CD14-positive monocyte (primary cell): ENCODE data around the gene PITPNC1. TPM values are rescaled to one million over a fixed set of nuclear protein-coding genes. Genes with fewer than 3 reads are reported as not detected.

Experiments used
- DNase-seq, 3 donors: peaks; one replicate each; pipeline ENCODE4 v3.0.0-alpha.2; 2011 to 2022
- H2AFZ ChIP-seq: 2 replicates; pipeline ENCODE4 v1.6.0; 2012; ENCODE audit warnings: mild to moderate bottlenecking, low read depth, low read length, inconsistent platforms; ENCODE audit not compliant: insufficient read depth, poor library complexity, severe bottlenecking
- H3K27ac ChIP-seq, 2 donors: 1 replicate in 1 of 2; 2 replicates in 1 of 2; pipeline ENCODE4 v1.5.1; 2012 to 2013; ENCODE audit warnings: low read length in 2 of 2, control low read depth in 1 of 2, inconsistent platforms in 1 of 2, low read depth in 1 of 2, mild to moderate bottlenecking in 1 of 2
- H3K27me3 ChIP-seq, 2 donors: one replicate each; pipeline versions ENCODE4 v1.6.0 to v1.6.1; 2011 to 2013; ENCODE audit warnings: low read length in 2 of 2; ENCODE audit not compliant: control insufficient read depth in 2 of 2, insufficient read depth in 2 of 2
- H3K36me3 ChIP-seq, 2 donors: replicated peaks in 1 of 2; 1 replicate in 1 of 2; 2 replicates in 1 of 2; pipeline versions ENCODE4 v1.5.1 to v1.6.1; 2012 to 2013; ENCODE audit warnings: low read length in 2 of 2, control low read depth in 1 of 2, inconsistent platforms in 1 of 2, mild to moderate bottlenecking in 1 of 2; ENCODE audit not compliant: insufficient read depth in 2 of 2, control insufficient read depth in 1 of 2
- H3K4me1 ChIP-seq, 2 donors: 1 replicate in 1 of 2; 2 replicates in 1 of 2; pipeline versions ENCODE4 v1.5.1 to v1.6.1; 2012 to 2013; ENCODE audit warnings: low read length in 2 of 2, control low read depth in 1 of 2, inconsistent platforms in 1 of 2, mild to moderate bottlenecking in 1 of 2, moderate library complexity in 1 of 2; ENCODE audit not compliant: insufficient read depth in 2 of 2, control insufficient read depth in 1 of 2
- H3K4me2 ChIP-seq: replicated peaks from 2 replicates; pipeline ENCODE3; 2012; ENCODE audit warnings: low read length, moderate library complexity, mild to moderate bottlenecking; ENCODE audit not compliant: poor library complexity, severe bottlenecking; ENCODE audit errors: extremely low read depth
- H3K4me3 ChIP-seq, 3 experiments: fragments of 200-600 bp in 1 of 3; sonication (generic) in 1 of 3; replicated peaks in 1 of 3; 1 replicate in 2 of 3; 2 replicates in 1 of 3; pipeline ENCODE4 v1.5.1; 2011 to 2013; ENCODE audit warnings: low read length in 3 of 3, mild to moderate bottlenecking in 3 of 3, control low read depth in 2 of 3, low read depth in 2 of 3, inconsistent platforms in 1 of 3, moderate library complexity in 1 of 3
- H3K79me2 ChIP-seq: 2 replicates; pipeline ENCODE4 v1.6.0; 2012; ENCODE audit warnings: mild to moderate bottlenecking, control low read depth, inconsistent platforms, low read length, moderate library complexity; ENCODE audit not compliant: insufficient read depth
- H3K9ac ChIP-seq: 2 replicates; pipeline ENCODE4 v1.6.0; 2017; ENCODE audit warnings: low read length, mild to moderate bottlenecking; ENCODE audit not compliant: insufficient read depth, poor library complexity, severe bottlenecking
- H3K9me3 ChIP-seq, 2 donors: replicated peaks in 1 of 2; 1 replicate in 1 of 2; 2 replicates in 1 of 2; pipeline versions ENCODE4 v1.5.1 to v1.6.1; 2012 to 2013; ENCODE audit warnings: low read length in 2 of 2, control low read depth in 1 of 2; ENCODE audit not compliant: control insufficient read depth in 1 of 2, insufficient read depth in 1 of 2
- H4K20me1 ChIP-seq: 2 replicates; pipeline ENCODE4 v1.6.0; 2012; ENCODE audit warnings: mild to moderate bottlenecking, low read length, control low read depth, moderate library complexity; ENCODE audit not compliant: insufficient read depth
- H3K27ac Mint-ChIP-seq, 7 donors: one replicate each; pipeline ENCODE4 v1.8.0; 2020; ENCODE audit warnings: mild to moderate bottlenecking in 7 of 7, mixed read lengths in 7 of 7, moderate library complexity in 6 of 7, inconsistent platforms in 2 of 7
- H3K27me3 Mint-ChIP-seq, 3 donors: one replicate each; pipeline ENCODE4 v1.8.0; 2021 to 2022; ENCODE audit warnings: low read depth in 3 of 3, mild to moderate bottlenecking in 3 of 3, mixed read lengths in 3 of 3, moderate library complexity in 3 of 3, inconsistent platforms in 1 of 3
- H3K36me3 Mint-ChIP-seq, 2 donors: one replicate each; pipeline ENCODE4 v1.8.0; 2020; ENCODE audit warnings: mixed read lengths in 2 of 2, inconsistent platforms in 1 of 2, mild to moderate bottlenecking in 1 of 2
- H3K4me1 Mint-ChIP-seq: one replicate; pipeline ENCODE4 v1.8.0; 2020; ENCODE audit warnings: mild to moderate bottlenecking, mixed read lengths
- H3K4me3 Mint-ChIP-seq, 2 donors: one replicate each; pipeline ENCODE4 v1.8.0; 2020; ENCODE audit warnings: mild to moderate bottlenecking in 2 of 2, mixed read lengths in 2 of 2, moderate library complexity in 1 of 2
- H3K9me3 Mint-ChIP-seq, 7 donors: one replicate each; pipeline ENCODE4 v1.8.0; 2020 to 2022; ENCODE audit warnings: mixed read lengths in 7 of 7, mild to moderate bottlenecking in 6 of 7, moderate library complexity in 6 of 7, inconsistent platforms in 2 of 7
- WGBS: methylation state at CpG from one replicate; pipeline ENCODE4 v1.1.5; 2013; ENCODE audit warnings: missing lambda C conversion rate; ENCODE audit not compliant: insufficient coverage; 5-methylcytosine and 5-hydroxymethylcytosine counted together
- intact Hi-C, 2 donors: fragments of 100-400 bp; cut with micrococcal nuclease; formaldehyde crosslinking; loops; one replicate each; pipeline versions ENCODE4 v1.15.0 to v1.15.1; 2023
- polyA plus RNA-seq, 3 donors: library from polyadenylated mRNA; depleted of rRNA in 1 of 3; unstranded in 2 of 3; stranded (reverse) in 1 of 3; fragments of 300-500 nt in 2 of 3; fragments of >200 nt in 1 of 3; fragmentation: Illumina TruSeq in 2 of 3; gene quantifications; 1 replicate in 2 of 3; 2 replicates in 1 of 3; pipeline ENCODE4 v1.2.3, GENCODE V29; 2012 to 2021
- TF ChIP-seq, protein P1 (sequence below): fragments of 200-600 bp; IDR thresholded peaks from one replicate; pipeline ENCODE4 v1.8.0; 2022; ENCODE audit warnings: antibody characterized with exemption, mild to moderate bottlenecking

Gene PITPNC1
- polyA plus RNA-seq, 3 donors: 18.5 to 31.0 (median 21.7) TPM

DNA sequence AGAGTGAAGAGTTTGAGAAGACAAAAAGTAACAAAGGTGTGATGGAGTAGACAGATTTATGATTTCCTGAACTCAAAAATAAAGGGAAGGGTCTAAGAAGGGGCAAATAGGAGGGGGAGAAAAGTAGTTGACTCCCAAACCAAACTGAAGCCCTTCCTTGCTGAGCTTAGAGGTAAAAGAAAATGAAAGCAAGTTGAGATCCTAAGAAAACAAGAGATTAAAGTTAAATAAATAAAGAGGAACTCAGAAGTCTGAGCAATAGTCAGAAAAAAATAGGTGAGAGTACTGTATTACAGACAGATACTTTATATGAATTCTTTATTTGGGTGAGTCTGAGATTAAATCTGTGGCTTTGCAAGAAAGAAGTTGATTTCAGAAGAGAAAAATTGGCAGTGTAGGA lies 7.4 kb upstream of the PITPNC1 start:
- Histone ChIP-seq H3K79me2 (peaks cover 21% of the 10 kb centered on the region), H4K20me1 (peaks cover 9% of the 10 kb centered on the region), H3K36me3 (peaks cover 0 to 1% of the 10 kb centered on the region in 2 donors), H3K9ac (no peak overlapping the region), H3K27ac (no peak overlapping the region), H3K4me1 (peaks cover 18 to 22% of the 10 kb centered on the region in 2 donors), H3K4me2 (no peak overlapping the region), H3K27me3 (no peaks in the 10 kb centered on the region), H3K9me3 (no peaks in the 10 kb centered on the region), H3K4me3 (no peak overlapping the region), H2AFZ (no peak overlapping the region)
- peaks cover 1 to 2% of the 10 kb centered on the region in 2 donors for H3K36me3 Mint-ChIP-seq
- no peak overlapping the region for H3K4me3 Mint-ChIP-seq
- DNase-seq: no peak
- TF ChIP-seq, protein P1, sequence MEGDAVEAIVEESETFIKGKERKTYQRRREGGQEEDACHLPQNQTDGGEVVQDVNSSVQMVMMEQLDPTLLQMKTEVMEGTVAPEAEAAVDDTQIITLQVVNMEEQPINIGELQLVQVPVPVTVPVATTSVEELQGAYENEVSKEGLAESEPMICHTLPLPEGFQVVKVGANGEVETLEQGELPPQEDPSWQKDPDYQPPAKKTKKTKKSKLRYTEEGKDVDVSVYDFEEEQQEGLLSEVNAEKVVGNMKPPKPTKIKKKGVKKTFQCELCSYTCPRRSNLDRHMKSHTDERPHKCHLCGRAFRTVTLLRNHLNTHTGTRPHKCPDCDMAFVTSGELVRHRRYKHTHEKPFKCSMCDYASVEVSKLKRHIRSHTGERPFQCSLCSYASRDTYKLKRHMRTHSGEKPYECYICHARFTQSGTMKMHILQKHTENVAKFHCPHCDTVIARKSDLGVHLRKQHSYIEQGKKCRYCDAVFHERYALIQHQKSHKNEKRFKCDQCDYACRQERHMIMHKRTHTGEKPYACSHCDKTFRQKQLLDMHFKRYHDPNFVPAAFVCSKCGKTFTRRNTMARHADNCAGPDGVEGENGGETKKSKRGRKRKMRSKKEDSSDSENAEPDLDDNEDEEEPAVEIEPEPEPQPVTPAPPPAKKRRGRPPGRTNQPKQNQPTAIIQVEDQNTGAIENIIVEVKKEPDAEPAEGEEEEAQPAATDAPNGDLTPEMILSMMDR: no peak
- intact Hi-C loops: loop anchor here (5.0 to 10.0 kb wide), 3 partner anchors 105 to 318 kb away; partner anchors contain the start of gene HELZ (in 1 of the 2)
- H3K9me3 Mint-ChIP-seq: no peaks in the 10 kb centered on the region
- peaks cover 29% of the 10 kb centered on the region for H3K4me1 Mint-ChIP-seq
- peaks cover 0 to 3% (median 1%) of the 10 kb centered on the region in 3 donors for H3K27me3 Mint-ChIP-seq
- peak overlapping the region in 5 of 7 donors; percentile 38 to 84 (median 43) for H3K27ac Mint-ChIP-seq

DNA sequence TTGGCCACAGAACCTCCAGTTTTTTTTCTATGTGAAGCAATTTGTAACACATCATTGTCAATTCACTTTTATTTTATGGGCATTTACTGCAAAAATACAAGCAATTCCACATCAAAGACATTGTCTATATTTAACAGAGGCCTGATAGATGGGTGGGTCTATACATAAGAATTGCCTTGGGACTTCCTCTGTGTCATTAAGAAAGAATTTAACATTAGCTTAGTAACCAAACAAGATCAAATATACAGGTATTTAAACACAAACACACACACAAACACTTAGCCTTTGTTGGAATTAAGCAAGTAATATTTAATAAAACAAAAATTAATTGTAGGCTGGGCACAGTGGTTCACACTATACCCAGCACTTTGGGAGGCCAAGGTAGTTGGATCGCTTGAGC lies 4.3 kb upstream of the PITPNC1 start:
- H3K4me3 Mint-ChIP-seq: no peak overlapping the region
- Histone ChIP-seq H3K9me3 (no peaks in the 10 kb centered on the region), H2AFZ (no peak overlapping the region), H3K27me3 (no peaks in the 10 kb centered on the region), H3K36me3 (no peaks in the 10 kb centered on the region), H3K4me3 (no peak overlapping the region), H3K79me2 (peaks cover 2% of the 10 kb centered on the region), H4K20me1 (no peaks in the 10 kb centered on the region), H3K4me1 (peaks cover 18 to 21% of the 10 kb centered on the region in 2 donors), H3K27ac (no peak overlapping the region), H3K4me2 (no peak overlapping the region), H3K9ac (no peak overlapping the region)
- peaks cover 29% of the 10 kb centered on the region for H3K4me1 Mint-ChIP-seq
- peaks cover 0 to 13% (median 0%) of the 10 kb centered on the region in 3 donors for H3K27me3 Mint-ChIP-seq
- no peaks in the 10 kb centered on the region for H3K36me3 Mint-ChIP-seq
- no peak overlapping the region for H3K27ac Mint-ChIP-seq
- H3K9me3 Mint-ChIP-seq: no peaks in the 10 kb centered on the region
- TF ChIP-seq, protein P1: no peak
- WGBS: no CpG with 5 or more reads among the region's 1 CpG
- DNase-seq: no peak
- intact Hi-C loops: loop anchor here in 1 of 2 donors (5.0 to 10.0 kb wide), 2 partner anchors 102 to 315 kb away; no protein-coding TSS in a partner anchor
